D341Med (cell line): ENCODE results near the gene PCGF6.
"Not testable (repeated sequence)": the region's sequence is repeated elsewhere in the genome, so short reads cannot be mapped to it uniquely, and the experiment has no call there.

Experiments
- DNase-seq: peaks from one replicate; pipeline ENCODE4 v3.0.0; 2012; ENCODE audit warnings: low spot score

Gene PCGF6, protein sequence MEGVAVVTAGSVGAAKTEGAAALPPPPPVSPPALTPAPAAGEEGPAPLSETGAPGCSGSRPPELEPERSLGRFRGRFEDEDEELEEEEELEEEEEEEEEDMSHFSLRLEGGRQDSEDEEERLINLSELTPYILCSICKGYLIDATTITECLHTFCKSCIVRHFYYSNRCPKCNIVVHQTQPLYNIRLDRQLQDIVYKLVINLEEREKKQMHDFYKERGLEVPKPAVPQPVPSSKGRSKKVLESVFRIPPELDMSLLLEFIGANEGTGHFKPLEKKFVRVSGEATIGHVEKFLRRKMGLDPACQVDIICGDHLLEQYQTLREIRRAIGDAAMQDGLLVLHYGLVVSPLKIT

DNA sequence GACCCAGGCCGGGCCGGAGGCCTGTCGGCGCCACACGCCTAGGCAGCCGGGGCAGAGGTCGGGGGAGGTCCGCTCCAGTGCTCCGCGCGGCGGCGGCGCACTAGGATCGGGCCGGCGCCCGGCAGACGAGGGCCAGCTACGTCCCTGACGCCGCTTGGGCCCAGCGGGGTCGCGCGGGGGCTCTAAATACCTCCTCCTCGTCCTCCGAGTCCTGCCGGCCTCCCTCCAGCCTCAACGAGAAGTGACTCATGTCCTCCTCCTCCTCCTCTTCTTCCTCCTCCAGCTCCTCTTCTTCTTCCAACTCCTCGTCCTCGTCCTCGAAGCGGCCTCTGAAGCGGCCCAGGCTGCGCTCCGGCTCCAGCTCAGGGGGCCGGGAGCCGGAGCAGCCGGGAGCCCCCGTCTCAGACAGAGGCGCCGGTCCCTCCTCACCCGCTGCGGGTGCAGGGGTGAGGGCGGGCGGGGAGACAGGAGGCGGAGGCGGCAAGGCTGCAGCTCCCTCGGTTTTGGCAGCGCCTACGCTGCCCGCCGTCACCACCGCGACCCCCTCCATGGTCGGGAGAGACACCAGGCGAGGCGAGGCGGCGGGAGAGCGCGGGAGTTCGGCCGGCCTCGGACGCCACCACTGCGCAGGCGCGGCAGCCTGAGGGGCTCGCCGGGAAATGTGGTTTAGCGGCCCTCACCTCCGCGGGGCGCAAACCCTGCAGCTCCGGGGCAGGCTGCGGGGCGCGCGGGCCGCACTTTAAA is at the start of gene PCGF6:
PCGF6 (minus strand) TSS at position 624 of the 744 bp plus-strand sequence; CDS start at position 550, 74 bp downstream.
- DNase-seq = peak; percentile 93

DNA sequence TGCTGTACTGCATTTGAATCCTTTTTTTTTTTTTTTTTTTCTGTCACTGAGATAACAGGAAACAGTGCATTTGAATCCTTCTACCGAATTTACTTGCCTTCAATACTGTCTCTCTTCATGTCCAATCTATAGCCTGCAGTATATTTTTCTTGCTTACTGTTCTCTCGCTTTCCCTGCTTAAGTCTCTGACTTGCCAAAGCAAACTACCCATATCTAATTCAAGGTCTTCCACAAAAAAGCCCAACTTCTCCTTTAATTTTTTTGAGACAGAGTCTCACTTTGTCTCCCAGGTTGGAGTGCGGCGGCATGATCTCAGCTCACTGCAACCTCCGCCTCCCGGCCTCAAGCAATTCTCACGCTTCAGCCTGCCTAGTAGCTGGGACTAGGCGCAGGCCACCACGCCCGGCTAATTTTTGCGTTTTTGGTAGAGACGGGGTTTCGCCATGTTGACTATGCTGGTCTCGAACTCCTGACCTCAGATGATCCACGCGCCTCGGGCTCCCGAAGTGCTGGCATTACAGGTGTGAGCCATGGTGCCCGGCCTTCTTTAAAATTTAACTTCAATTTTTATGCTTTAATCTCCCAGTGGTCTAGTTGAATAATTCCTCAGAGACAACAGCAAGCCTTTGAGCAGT is 46.4 kb upstream of the PCGF6 start:
- no peak for DNase-seq

DNA sequence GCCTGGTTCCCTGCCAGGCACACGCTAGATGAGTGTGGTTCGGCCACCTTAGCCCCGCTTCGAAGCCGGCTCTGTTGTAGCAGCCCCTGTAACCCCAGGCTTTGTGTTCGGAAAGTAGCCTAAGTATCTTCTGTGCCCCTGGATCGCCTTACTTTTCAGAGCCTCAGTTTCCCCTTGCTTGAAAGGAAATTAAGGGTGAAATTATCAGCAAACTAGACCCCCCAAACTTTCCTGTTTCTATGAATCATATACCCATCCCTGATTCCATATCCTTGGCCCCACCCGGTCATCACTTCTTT is 45.8 kb upstream of the PCGF6 start:
- DNase-seq = no peak

DNA sequence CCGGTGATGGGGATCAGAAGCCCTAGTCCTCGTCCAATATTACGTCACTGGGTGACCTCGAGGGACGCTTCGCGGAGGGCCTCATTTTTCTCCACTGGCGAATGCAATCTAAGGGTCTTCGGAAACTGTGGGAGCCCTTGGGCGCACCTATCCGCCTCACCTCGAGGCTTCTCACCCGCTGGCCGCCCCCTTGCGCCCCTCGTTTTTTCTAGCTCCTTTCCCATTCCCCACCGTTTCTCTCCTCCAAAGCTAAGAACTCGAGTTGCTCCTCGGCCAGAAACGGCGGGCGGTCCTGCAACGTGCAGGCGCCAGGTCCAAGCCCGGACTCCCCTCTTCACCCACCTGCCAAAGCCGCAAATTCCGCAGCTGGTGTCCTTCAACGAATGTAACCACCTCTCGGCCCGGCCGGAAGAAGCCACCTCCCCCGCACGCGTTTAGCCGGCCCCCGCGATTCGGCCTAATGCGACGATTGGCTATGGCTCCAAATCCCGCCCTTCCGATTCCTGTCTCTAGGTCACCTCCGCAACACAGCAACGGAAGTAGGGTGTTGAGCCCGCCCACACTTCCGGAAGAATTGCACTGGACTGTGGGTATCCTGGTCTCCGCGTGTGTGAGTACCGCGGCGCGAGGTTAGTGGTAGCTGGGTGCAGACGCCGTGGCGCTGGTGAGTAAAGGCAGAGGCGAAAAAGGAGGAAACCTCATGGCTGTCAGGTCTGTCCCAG is 45.3 kb upstream of the PCGF6 start, which contains the start of the genes ATP5MK and PDCD11:
ATP5MK (minus strand) TSS at position 409 of the 722 bp plus-strand sequence. CDS start 4,018 bp downstream, outside the sequence.
PDCD11 (plus strand) TSS at position 560 of the 722 bp plus-strand sequence. CDS start 1,801 bp downstream, outside the sequence.
- DNase-seq = peak; percentile 92

DNA sequence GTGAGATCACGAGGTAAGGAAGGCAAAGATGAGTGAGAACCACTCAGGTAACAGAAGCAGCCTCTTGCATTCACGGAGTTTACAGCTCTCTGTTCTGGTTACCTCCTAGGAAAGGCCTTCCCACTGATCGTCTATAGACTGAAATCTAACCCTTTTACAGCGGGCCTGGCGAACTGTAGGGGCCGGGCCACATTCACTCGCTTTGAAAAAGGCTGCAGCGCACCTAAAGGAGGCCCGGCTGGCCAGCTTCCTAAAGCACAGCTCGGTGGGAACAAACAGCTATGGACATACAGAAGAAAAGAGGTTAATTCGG is 44.8 kb upstream of the PCGF6 start:
- DNase-seq = no peak

DNA sequence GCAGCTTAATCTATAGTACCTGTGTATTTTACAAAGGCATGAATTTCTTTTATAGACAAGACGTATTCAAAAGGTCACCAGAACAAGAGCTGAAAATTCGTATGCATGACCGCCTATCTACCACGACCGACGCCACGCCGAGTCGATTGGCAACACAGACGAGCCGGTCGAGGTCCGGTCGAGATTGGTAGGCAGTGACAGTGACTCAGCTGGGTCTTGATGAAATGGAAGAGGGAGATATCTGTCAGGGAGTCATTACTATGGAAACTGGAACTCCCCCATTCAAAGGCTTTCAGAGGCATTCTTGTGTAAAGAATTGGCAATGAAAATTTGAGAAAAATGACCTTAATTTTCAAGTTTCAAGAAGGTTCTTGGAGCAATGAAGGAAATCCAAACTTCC is 43.2 kb upstream of the PCGF6 start:
- no peak for DNase-seq

DNA sequence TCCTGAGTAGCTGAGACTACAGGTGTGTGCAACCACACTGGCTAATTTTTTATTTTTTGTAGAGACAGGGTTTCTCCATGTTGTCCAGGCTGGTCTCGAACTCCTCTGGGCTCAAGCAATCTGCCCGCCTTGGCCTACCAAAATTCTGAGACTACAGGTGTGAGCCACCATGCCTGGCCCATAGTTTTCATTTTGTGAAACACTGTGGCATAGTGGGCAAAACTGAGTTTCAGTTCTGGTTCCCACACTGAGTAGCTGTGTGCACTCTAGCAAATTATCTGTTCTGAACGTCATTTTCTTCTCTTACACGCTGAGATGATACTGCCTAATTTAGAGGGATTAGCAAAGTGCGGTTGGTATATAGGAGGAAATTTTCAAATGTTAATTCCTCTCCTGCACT is 31.8 kb upstream of the PCGF6 start:
- DNase-seq = no peak

DNA sequence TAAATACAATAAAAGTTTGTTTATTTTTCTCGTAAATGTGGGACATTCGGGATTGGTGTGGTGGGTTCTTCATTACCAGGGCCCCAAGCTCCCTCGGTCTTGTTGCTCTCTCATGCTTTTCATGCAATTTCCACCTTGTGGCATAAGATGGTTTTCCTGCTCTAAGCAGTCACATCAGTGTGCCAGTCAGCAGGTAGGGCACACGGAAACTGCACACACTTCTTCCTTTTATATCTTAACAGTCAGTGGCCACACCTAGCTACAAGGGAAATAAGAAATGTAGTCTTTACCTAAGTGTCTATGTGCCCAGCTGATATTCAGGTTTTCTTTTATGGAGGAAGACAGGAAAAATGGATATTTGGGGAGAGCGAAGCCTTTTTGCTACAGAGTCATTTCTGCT is 23.3 kb upstream of the PCGF6 start:
- no peak for DNase-seq

DNA sequence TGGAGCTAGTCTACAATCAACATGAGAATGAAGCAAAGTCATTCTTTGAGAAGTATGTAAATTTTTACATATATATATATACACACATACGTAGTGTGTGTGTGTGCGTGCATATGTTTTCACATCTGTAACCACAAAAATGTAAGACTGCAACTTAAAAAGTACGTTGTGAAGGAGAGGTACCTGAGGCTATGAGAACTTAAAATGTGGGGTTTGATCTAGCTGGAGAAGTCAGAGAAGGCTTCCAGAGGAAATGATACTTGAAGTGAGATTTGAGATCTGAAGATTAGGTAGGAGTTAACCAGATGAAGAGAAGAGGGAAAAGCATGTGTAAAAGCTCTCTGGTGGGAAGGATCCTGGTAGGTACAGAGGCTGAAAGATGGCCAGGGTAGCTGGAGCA is 22.6 kb upstream of the PCGF6 start:
- no peak for DNase-seq

DNA sequence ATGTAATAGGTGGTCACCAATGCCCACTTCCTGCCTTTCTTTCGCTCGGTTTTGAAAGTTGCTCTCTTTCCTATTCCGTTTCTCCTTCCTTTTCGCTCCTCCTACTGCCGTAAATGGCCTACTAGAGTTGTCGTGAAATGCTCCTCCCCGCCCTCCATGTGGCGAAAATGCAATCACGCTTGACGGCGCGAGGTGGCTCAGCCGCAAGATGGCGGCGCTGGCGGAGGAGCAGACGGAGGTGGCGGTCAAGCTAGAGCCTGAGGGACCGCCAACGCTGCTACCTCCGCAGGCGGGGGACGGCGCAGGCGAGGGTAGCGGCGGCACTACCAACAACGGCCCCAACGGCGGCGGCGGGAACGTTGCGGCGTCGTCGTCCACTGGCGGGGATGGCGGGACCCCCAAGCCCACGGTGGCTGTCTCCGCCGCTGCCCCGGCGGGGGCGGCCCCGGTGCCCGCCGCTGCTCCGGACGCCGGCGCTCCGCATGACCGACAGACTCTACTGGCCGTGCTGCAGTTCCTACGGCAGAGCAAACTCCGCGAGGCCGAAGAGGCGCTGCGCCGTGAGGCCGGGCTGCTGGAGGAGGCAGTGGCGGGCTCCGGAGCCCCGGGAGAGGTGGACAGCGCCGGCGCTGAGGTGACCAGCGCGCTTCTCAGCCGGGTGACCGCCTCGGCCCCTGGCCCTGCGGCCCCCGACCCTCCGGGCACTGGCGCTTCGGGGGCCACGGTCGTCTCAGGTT is 17.0 kb upstream of the PCGF6 start, which contains the start of gene TAF5:
TAF5 (plus strand) TSS at position 195 of the 737 bp plus-strand sequence; CDS start at position 209, 14 bp downstream.
- DNase-seq = peak; percentile 82

DNA sequence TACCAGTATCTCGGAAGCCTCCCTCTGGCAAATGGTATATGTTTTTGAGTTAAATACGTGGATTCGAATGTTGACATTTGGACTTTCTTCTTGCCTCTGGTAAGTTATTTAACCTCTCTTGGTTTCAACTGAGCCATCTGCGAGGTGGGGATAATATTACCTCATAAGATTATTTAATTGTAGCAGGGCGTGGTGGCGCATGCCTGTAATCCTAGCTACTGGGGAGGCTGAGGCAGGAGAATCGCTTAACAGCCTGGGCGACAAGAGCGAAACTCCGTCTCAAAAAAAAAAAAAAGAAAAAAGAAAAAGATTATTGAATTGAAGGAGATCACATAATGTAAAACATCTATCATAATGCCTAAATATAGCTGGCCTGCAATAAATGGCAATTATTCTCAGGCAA is 16.4 kb upstream of the PCGF6 start:
- DNase-seq = no peak

DNA sequence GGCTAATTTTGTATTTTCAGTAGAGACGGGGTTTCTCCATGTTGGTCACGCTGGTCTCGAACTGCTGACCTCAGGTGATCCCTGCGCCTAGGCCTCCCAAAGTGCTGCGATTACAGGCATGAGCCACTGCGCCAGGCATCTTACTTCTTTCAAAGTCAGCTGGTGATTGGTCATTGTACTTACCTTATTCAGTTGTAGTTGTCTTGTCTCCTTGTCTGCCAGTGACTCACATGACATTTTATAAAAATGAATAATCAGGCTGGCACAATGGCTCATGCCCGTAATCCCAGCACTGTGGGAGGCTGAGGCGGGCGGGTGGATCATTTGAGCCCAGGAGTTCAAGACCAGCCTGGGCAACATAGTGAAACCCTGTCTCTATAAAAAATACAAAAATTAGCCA is 9.9 kb upstream of the PCGF6 start:
- not testable (repeated sequence) for DNase-seq

DNA sequence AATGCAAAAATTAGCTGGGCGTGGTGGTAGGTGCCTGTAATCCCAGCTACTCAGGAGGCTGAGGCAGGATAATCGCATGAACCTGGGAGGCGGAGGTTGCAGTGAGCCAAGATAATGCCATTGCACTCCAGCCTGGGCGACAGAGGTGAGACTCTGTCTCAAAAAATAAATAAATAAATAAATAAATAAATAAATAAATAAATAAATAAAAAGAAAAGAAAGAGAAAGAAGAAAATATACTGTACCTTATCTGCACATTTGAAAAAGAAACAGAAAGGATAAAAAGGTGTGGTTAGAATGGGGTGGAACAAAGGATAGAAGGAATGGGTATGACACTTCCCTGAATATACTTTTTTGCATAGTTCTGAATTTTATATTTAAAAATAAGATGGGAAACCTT is 8.6 kb upstream of the PCGF6 start:
- not testable (repeated sequence) for DNase-seq

DNA sequence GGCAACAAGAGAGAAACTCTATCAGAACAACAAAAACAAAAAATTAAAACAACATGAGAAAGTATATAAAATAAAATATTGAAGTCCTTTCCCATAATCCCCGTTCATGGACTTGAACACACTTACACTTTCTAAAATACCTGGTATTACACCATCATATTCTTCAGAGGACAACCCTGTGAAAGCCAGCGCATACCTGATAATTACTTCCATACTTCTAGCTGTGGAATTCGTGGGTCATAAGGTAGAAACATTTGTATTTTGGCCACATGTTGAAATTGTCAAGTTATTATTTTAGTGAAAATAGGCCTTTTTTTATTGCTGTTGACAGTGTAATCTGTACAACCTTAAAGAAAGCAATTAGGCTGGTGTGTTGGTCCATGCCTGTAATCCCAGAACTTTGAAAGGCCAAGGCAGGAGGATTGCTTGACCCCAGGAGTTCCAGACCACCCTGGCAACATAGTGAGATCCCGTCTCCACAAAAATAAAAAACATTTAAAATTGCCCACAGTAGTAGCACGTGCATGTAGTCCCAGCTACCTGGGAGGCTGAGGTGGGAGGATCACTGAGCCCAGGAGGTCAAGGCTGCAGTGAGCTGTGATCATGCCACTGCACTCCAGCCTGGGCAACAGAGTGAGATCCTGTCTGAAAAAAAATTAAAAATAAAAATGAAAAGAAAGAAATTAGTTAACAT is 5.1 kb upstream of the PCGF6 start:
- no peak for DNase-seq

DNA sequence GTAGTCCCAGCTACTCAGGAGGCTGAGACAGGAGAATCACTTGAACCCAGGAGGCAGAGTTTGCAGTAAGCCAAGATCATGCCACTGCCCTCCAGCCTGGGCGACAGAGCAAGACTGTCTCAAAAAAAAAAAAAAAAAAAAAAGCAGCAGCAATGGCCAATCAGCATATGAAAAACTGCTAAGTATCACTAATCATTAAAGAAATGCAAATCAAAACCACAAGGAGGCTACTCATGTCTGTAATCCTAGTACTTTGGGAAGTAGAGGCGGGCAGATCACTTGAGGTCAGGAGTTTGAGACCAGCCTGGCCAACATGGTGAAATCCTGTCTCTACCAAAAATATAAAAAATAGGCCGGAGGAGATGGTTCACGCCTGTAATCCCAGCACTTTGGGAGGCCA is 3.6 kb upstream of the PCGF6 start:
- not testable (repeated sequence) for DNase-seq

DNA sequence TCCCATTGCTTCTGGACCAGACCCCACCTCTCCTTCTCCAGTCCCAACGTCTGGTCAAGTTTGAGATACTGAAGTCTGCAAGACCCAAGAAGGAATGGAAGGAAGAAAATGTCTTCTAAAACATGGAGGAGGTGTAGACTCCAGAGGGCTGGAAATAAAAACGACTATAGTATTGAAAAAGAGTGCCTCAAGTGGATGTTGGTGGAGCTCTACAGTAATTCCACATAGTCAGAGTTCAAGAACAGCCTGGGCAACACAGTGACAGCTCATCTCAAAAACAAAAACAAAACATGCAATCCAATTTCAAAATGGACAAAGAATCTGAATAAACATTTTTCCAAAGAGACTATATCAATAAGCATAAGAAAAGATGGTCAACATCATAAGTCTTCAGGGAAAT is 2.3 kb upstream of the PCGF6 start:
- no peak for DNase-seq

DNA sequence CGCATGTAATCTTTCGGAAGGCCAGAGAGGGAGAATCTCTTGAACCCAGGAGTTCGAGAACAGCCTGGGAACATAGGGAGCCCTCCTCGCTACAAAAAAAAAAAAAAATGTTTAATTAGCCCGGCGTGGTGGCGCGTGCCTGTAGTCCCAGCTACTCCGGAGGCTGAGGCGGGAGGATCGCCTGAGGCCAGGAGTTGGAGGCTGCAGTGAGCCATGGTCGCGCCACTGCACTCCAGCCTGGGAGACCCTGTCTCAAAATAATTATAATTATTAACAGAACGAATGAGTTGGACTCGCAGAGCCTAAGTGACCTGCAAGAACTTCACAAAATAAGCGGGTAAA is 794 bp downstream of the PCGF6 start:
- DNase-seq = no peak

DNA sequence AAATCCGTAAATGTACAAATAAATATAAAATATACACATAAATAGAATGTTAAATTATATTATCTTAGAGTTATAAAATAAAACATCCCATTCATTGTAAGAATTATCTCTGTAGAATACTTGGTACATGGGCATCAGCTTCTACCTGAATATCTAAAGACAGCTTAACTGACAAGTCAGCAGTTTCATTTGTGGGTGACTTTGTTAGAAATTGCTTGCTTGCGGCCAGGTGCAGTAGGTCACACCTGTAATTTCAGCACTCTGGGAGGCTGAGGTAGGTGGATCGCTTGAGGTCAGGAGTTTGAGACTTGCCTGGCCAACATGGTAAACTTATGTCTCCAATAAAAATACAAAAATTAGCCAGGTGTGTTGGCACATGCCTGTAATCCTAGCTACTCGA is 14.6 kb downstream of the PCGF6 start:
- DNase-seq = no peak

DNA sequence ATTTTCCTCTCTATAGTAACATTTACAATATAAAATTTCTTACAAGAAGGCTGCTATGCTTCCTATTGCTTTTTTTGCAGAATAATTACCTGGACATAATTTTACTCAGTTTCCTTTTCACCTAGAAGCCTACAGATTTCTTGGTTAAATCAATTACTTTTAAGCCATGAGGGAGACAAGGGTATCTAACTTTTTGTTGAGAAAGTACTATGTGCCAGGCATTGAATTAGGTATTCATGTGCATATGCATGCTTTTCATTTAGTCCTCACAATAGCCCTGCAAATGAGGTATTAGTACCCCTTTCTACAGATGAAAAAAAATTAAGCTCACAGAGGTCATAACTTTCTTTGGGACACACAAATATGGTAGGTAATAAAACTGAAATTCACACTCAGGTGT is 16.4 kb downstream of the PCGF6 start:
- DNase-seq = no peak

DNA sequence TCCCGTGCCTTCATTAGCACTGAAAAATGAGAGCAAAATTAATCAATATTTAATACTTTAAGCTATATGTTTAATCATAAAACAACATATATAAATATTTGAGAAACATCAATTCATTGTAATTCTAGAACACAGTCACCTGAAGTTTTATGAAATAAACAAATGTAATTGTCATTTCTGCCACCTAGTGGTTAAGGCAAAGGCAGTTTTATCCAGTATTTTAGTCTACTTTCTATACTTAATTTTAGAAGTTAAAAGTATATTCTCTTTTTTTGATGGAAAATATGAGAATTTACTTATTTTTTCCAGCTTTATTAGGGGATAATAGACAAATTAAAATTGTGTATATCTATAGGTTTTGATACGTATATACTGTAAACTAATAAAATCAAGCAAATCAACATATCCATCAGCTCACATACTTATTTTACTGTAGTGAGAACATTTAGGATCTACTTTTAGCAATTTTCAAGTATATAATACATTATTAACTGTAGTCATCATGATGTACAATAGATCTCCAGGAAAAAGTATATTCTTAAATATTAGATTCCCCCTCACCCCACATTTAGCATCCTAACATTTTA is 16.9 kb downstream of the PCGF6 start:
- peak; percentile 10 for DNase-seq

DNA sequence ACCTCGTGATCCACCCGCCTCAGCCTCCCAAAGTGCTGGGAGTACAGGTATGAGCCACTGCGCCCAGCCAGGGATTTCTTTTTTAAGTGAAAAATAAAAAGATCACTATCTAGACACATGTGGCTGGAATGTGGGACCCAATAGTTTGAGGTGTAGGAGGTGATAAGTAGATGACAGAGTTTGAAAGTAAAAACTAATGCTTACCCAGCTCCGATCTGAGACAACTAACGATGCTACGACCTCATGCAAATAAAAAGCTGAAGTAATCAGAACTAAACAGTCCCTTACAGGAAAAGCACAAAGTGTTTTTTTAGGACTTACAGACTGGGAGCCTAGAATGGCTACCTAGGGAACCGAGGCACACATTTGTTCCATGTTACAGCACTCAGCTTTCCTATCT is 23.0 kb downstream of the PCGF6 start:
- DNase-seq = no peak
